LNCAP (cell line): Measurements from ENCODE around the gene NCF2.

Experiments used
- TF ChIP-seq, protein P1 (sequence below): fragments of 450-650 bp; IDR thresholded peaks from 2 replicates; pipeline ENCODE4 v1.5.1; 2017; ENCODE audit warnings: mild to moderate bottlenecking

Gene NCF2

GRCh38 chr1:183634429-183635065 is 44.3 kb upstream of the NCF2 start:
- TF ChIP-seq, protein P1, sequence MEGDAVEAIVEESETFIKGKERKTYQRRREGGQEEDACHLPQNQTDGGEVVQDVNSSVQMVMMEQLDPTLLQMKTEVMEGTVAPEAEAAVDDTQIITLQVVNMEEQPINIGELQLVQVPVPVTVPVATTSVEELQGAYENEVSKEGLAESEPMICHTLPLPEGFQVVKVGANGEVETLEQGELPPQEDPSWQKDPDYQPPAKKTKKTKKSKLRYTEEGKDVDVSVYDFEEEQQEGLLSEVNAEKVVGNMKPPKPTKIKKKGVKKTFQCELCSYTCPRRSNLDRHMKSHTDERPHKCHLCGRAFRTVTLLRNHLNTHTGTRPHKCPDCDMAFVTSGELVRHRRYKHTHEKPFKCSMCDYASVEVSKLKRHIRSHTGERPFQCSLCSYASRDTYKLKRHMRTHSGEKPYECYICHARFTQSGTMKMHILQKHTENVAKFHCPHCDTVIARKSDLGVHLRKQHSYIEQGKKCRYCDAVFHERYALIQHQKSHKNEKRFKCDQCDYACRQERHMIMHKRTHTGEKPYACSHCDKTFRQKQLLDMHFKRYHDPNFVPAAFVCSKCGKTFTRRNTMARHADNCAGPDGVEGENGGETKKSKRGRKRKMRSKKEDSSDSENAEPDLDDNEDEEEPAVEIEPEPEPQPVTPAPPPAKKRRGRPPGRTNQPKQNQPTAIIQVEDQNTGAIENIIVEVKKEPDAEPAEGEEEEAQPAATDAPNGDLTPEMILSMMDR, result no peak

GRCh38 chr1:183633676-183634343 is 43.6 kb upstream of the NCF2 start:
- TF ChIP-seq, protein P1, result peak; percentile 73

GRCh38 chr1:183632964-183633363 is 42.7 kb upstream of the NCF2 start:
- TF ChIP-seq, protein P1, result no peak

DNA sequence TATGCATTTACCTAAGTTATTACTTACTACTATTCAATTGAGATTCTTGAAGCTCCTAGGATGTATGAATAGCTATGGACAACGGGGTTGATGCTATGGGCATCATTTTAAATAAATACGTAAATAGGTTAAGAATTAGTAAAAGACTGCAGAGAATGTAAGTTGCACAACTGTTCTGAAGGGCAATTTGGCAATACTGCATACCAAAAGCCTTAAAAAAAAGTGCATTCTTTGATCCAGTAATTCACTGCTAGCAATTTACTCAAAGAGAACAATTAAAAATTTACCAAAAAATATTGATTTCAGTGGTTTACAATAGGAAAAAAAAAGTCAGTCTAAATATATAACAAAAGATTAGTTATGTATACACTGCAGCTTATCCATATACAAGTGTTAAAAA is 41.9 kb upstream of the NCF2 start:
- TF ChIP-seq, protein P1, result no peak

GRCh38 chr1:183630748-183631147 is 40.5 kb upstream of the NCF2 start:
- TF ChIP-seq, protein P1, result no peak

DNA sequence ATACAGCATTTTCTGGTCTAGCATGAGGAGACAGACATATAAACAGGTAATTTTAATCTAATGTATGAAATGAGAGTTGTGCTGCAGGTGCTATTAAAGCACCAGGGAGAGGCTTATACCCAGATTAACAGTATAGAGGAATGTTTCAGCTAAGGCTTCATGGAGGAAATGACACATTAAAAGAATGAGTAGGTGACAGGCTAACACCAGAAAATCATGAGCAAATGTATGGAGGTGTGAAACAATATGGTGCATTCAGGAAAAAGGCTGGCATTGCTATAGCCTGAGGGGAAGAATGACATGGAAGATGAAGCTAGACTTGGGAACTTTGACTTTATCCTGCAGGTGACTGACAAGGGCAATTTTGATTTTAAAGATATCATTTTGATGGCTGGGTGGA is 38.3 kb upstream of the NCF2 start:
- TF ChIP-seq, protein P1, result no peak

DNA sequence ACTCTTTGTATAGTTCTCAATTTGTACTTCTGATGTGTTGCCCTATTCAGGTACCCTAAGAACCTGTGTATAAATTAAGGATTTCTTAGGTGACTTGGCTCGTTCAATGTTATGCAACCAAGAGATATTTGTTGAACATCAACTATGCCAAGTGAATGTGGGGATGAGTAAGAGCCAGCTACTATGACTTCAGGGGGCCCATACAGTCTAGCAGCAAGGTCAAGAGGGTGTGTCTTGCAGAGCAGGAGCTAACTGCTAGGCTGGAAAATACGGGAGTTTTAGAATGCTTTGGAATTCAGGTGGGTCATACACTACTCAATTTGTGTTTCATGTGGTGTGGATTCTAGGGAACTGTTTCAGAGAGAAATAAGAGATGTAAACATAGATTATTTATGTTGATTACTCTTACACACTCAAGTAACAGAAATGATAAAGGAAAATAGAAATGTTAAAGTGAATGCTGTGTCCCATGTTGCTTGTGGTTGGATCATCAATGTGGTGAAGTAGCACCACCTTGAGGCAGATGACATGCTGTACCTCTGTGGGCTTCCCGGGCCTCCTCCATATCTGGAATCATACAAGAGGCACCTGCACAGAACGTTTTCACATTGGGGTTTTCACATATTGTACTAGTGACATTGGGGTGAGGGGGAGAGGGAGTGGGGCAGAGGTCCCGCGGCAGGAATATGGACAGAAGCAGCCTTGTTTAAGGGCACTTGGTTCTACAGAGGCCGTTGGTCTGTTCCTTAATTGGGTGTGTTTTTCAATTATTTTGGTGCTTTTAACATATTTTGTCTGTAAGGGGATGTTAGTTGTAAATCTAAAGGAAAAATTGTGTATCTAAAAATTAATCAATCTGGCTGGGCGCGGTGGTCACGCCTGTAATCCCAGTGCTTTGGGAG is 32.9 kb upstream of the NCF2 start:
- TF ChIP-seq, protein P1, result peak; percentile 94
